ENCODE results near the gene ZEB2. TPM values are rescaled to one million over a fixed set of nuclear protein-coding genes. Genes with fewer than 3 reads are reported as not detected.

The ZEB2 gene
- total RNA-seq, 1 experiment from 2014 or later, result 1.2 TPM

DNA sequence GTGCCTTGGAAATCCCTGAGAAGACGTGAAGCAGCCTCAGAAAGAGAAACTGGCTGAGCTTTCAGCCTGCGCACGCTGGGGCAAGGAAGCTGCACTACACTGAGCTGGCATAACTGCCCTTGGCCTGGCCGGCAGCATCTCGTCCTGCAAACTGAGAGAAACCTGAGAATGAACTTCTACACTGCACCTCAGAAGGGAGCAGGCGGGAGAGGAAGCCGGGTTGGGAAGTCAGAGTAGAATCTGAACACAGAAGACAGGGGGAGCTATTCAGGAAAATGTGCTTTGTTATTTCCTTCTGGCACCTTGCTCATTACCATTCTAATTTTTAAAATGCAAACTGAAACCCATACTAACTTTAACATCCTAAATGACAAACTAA lies 70.9 kb downstream of the ZEB2 start:
- Mint-ChIP-seq H3K4me3 (no peak overlapping the region), H3K4me1 (peaks cover 62% of the 10 kb centered on the region in 2 experiments), H3K36me3 (ENCODE audit: insufficient read depth in 1 of 3, low read depth in 3 of 3) (peaks cover 0 to 11% (median 6%) of the 10 kb centered on the region in 3 experiments; a peak in 4 of 7 replicates), H3K27ac (peak overlapping the region in 1 of 3 experiments; percentile 61; a peak in 1 of 7 replicates), H3K27me3 (ENCODE audit: low read depth) (peaks cover 34% of the 10 kb centered on the region), H3K9me3 (peaks cover 8% of the 10 kb centered on the region in 2 experiments; a peak in 4 of 5 replicates)
- Histone ChIP-seq H3K27me3 (ENCODE audit: insufficient read depth, low read length) (peaks cover 5% of the 10 kb centered on the region; the same call in 1 of the 2 replicates), H3K79me1 (ENCODE audit: insufficient read depth, low read depth, low read length, poor library complexity, severe bottlenecking) (no peaks in the 10 kb centered on the region), H2BK12ac (ENCODE audit: insufficient read length, low read depth, low read length) (no peak overlapping the region), H2BK20ac (ENCODE audit: low read depth, low read length, poor library complexity, severe bottlenecking) (no peak overlapping the region), H4K20me1 (ENCODE audit: control insufficient read depth, insufficient read depth, insufficient read length) (no peaks in the 10 kb centered on the region), H3K18ac (ENCODE audit: insufficient read length, low read depth, low read length) (no peak overlapping the region), H3K56ac (ENCODE audit: insufficient read length, low read depth, low read length) (no peak overlapping the region), H4K91ac (ENCODE audit: insufficient read length, low read depth, low read length) (no peak overlapping the region), H3K79me2 (ENCODE audit: insufficient read depth, low read length) (no peaks in the 10 kb centered on the region), H3K23ac (ENCODE audit: insufficient read length, low read depth, low read length) (no peak overlapping the region), H3K14ac (ENCODE audit: insufficient read depth, low read length) (no peak overlapping the region), H3K27ac (ENCODE audit: insufficient read length, low read depth, low read length) (peak overlapping the region; percentile 22), H3K4me1 (ENCODE audit: insufficient read depth, low read length) (peaks cover 12% of the 10 kb centered on the region; the same call in 1 of the 2 replicates), H3T11ph (ENCODE audit: low read length) (no peak overlapping the region), H3K4me2 (ENCODE audit: insufficient read depth, insufficient read length, low read length) (no peak overlapping the region), H2BK5ac (ENCODE audit: insufficient read length, low read length) (no peak overlapping the region), H2AK5ac (ENCODE audit: insufficient read length, low read length) (no peak overlapping the region), H3K9ac (ENCODE audit: extremely low read depth, insufficient read length, low read length) (no peak overlapping the region), H2BK120ac (ENCODE audit: low read depth, low read length, poor library complexity, severe bottlenecking) (no peak overlapping the region), H3K4ac (ENCODE audit: low read depth, low read length) (no peak overlapping the region), H3K23me2 (ENCODE audit: insufficient read length, low read depth, low read length, poor library complexity, severe bottlenecking) (no peaks in the 10 kb centered on the region), H4K5ac (ENCODE audit: insufficient read length, low read depth, low read length) (no peak overlapping the region), H3K9me3 (ENCODE audit: control insufficient read depth, low read depth, low read length) (no peaks in the 10 kb centered on the region), H2AFZ (ENCODE audit: low read length) (no peak overlapping the region), H4K8ac (replicated peaks; ENCODE audit: insufficient read length, low read depth, low read length) (no peak overlapping the region), H2BK15ac (ENCODE audit: low read depth, low read length) (no peak overlapping the region)
- peak; percentile 77 for DNase-seq
- TF ChIP-seq CTCF (conservative IDR thresholded peaks at IDR 0.05), result peak; percentile 76
- no CpG with 5 or more reads among the region's 7 CpGs for WGBS (ENCODE audit: extremely low coverage, insufficient read length, low lambda C conversion rate)

Measured in H9 (cell line).